Pancreas (tissue), 10 donors: ENCODE data around the gene BORCS8. TPM values are rescaled to one million over a fixed set of nuclear protein-coding genes. Genes with fewer than 3 reads are reported as not detected.
"Not testable (repeated sequence)": the region's sequence is repeated elsewhere in the genome, so short reads cannot be mapped to it uniquely, and the experiment has no call there.

Experiments
- ATAC-seq, 4 donors: fragments of 200-7000 bp; cut with Tn5 transposase; one replicate each; pipeline versions ENCODE4 v1.8.0 to v1.9.1; 2020; ENCODE audit warnings: mild to moderate bottlenecking in 4 of 4, moderate library complexity in 4 of 4
- DNase-seq, 6 donors: peaks; one replicate each; pipeline ENCODE4 v3.0.0-alpha.2; 2020
- FAIRE-seq: peaks from 2 replicates; lab custom pipeline; 2012; peaks lifted over from hg19 to GRCh38; lab: Jason Lieb, UNC
- H3K27ac ChIP-seq, 4 donors: fragments of 200-600 bp; sonication (generic); 1 replicate in 3 of 4; 2 replicates in 1 of 4; pipeline versions ENCODE4 v1.5.0 to v1.8.0; 2020
- H3K27me3 ChIP-seq, 4 donors: fragments of 200-600 bp; one replicate each; pipeline ENCODE4 v1.8.0; 2021
- H3K36me3 ChIP-seq, 3 donors: fragments of 200-600 bp; sonication (generic) in 1 of 3; one replicate each; pipeline versions ENCODE4 v1.5.0 to v1.8.0; 2020 to 2021
- H3K4me1 ChIP-seq, 3 donors: fragments of 200-600 bp; one replicate each; pipeline ENCODE4 v1.8.0; 2021
- H3K4me3 ChIP-seq, 4 donors: fragments of 200-600 bp; sonication (generic) in 2 of 4; one replicate each; pipeline versions ENCODE4 v1.5.0 to v1.8.0; 2020 to 2021
- H3K9me3 ChIP-seq, 4 donors: fragments of 200-600 bp; one replicate each; pipeline ENCODE4 v1.8.0; 2021
- CTCF ChIP-seq, 4 donors: fragments of 200-600 bp; sonication (generic) in 3 of 4; IDR thresholded peaks; one replicate each; pipeline versions ENCODE4 v1.5.0 to v1.8.0; 2021; ENCODE audit warnings: antibody characterized with exemption in 4 of 4
- WGBS, 2 donors: extraction: QIAGEN DNeasy Blood & Tissue Kit; methylation state at CpG; one replicate each; pipeline ENCODE4 v1.1.7; 2013; 5-methylcytosine and 5-hydroxymethylcytosine counted together
- intact Hi-C, 3 donors: fragments of 100-400 bp; cut with DNase I; formaldehyde crosslinking; loops; one replicate each; pipeline versions ENCODE4 v1.11.1 to v1.14.2; 2022
- polyA plus RNA-seq, 2 donors: library from polyadenylated mRNA; stranded (reverse); fragments of 200-250 nt; gene quantifications; one replicate each; pipeline ENCODE4 v1.2.3, GENCODE V29; 2013
- total RNA-seq, 6 donors: library from RNA; stranded (reverse); fragmentation: NEBNext Ultra II Directional in 4 of 6; extraction: Animal tissue kit (Norgen Biotek cat#: 25700) in 4 of 6; gene quantifications; one replicate each; pipeline versions ENCODE4 v1.2.1 to v1.2.4, GENCODE V29; 2021 to 2023
- donor health status: healthy with polysubstance abuse.
- donor health status: DM: no; HTN: no; CAD: no; lungs with moderate emphysema.
- donor health status: DM: no; HTN: no; CAD: no.
- donor health status: control.
- donor health status: control.
- donor health status: Bipolar disorder and iron deficiency.
- donor health status: DM: yes; HTN: yes; CAD: no.
- donor health status: DM: no; HTN: no; CAD: no.
- donor health status: DM: no; HTN: no; CAD: no.
- donor health status: DM: yes; HTN: yes; CAD: no.

BORCS8 gene
- total and polyA plus RNA-seq, 8 donors: 7.2 to 28.9 (median 10.9) TPM

- Histone ChIP-seq H3K9me3 (no peaks in the 10 kb centered on the region), H3K27me3 (no peaks in the 10 kb centered on the region), H3K4me1 (peaks cover 10 to 17% (median 11%) of the 10 kb centered on the region in 3 donors), H3K4me3 (no peak overlapping the region), H3K36me3 (no peaks in the 10 kb centered on the region), H3K27ac (no peak overlapping the region)
- ATAC-seq (peak; percentile 41 to 77 (median 67)), FAIRE-seq (no peak), DNase-seq (no peak)
- TF ChIP-seq CTCF (IDR thresholded peaks at IDR 0.05): peak; percentile 18 to 39 (median 22)
- intact Hi-C loops: no loop called here
- WGBS, 2 donors: 60 to 62% methylated on average over 9 of the region's 9 CpGs
These were observed 5.9 kb downstream of the BORCS8 start for GRCh38 chr19:19185853-19186740.

GRCh38 chr19:19181488-19181998 lies 10.4 kb downstream of the BORCS8 start:
- Histone ChIP-seq H3K27me3 (no peaks in the 10 kb centered on the region), H3K4me1 (no peaks in the 10 kb centered on the region), H3K4me3 (no peak overlapping the region), H3K27ac (no peak overlapping the region), H3K9me3 (no peaks in the 10 kb centered on the region), H3K36me3 (peaks cover 0 to 7% (median 0%) of the 10 kb centered on the region in 3 donors)
- WGBS, 2 donors: 90 to 91% methylated on average over 9 of the region's 9 CpGs
- intact Hi-C loops: no loop called here
- no peak for TF ChIP-seq CTCF (IDR thresholded peaks at IDR 0.05)
- FAIRE-seq (no peak), DNase-seq (no peak), ATAC-seq (no peak)

- no peaks in the 10 kb centered on the region for H3K9me3 ChIP-seq
- FAIRE-seq: no peak
- no peaks in the 10 kb centered on the region for H3K4me1 ChIP-seq
- ATAC-seq: no peak
- no peak overlapping the region for H3K27ac ChIP-seq
- no peaks in the 10 kb centered on the region for H3K27me3 ChIP-seq
- peaks cover 0 to 7% (median 0%) of the 10 kb centered on the region in 3 donors for H3K36me3 ChIP-seq
- intact Hi-C loops: no loop called here
- 91 to 95% methylated on average over 17 of the region's 17 CpGs for WGBS, 2 donors
- TF ChIP-seq CTCF (IDR thresholded peaks at IDR 0.05): no peak
- DNase-seq: no peak
- no peak overlapping the region for H3K4me3 ChIP-seq
These were observed 12.2 kb downstream of the BORCS8 start for GRCh38 chr19:19179548-19180441.

GRCh38 chr19:19176950-19177349 lies 15.0 kb downstream of the BORCS8 start:
- H3K4me3 ChIP-seq: no peak overlapping the region
- H3K9me3 ChIP-seq: no peaks in the 10 kb centered on the region
- intact Hi-C loops: no loop called here
- H3K27ac ChIP-seq: no peak overlapping the region
- DNase-seq (no peak), ATAC-seq (no peak), FAIRE-seq (no peak)
- 85 to 92% methylated on average over 8 of the region's 8 CpGs for WGBS, 2 donors
- TF ChIP-seq CTCF (IDR thresholded peaks at IDR 0.05): no peak
- no peaks in the 10 kb centered on the region for H3K4me1 ChIP-seq
- H3K27me3 ChIP-seq: no peaks in the 10 kb centered on the region
- peaks cover 0 to 7% (median 0%) of the 10 kb centered on the region in 3 donors for H3K36me3 ChIP-seq

- DNase-seq, H3K9me3 ChIP-seq, H3K4me1 ChIP-seq, H3K4me3 ChIP-seq, H3K27me3 ChIP-seq, ATAC-seq, intact Hi-C loops, H3K36me3 ChIP-seq, H3K27ac ChIP-seq, FAIRE-seq: not testable (repeated sequence)
- WGBS, 2 donors: 84 to 94% methylated on average over 5 of the region's 5 CpGs
These were observed 18.7 kb downstream of the BORCS8 start for GRCh38 chr19:19173243-19173642.
